Thoracic aorta (tissue), 2 donors: ENCODE results near the gene POLR2J2. TPM values are rescaled to one million over a fixed set of nuclear protein-coding genes. Genes with fewer than 3 reads are reported as not detected.
A peak's percentile ranks its signal among the peaks of the same experiment; 100 is the strongest.
"Not testable (repeated sequence)": the region's sequence is repeated elsewhere in the genome, so short reads cannot be mapped to it uniquely, and the experiment has no call there.

ENCODE experiments used
- ATAC-seq: fragments of 150-250 bp; one replicate; pipeline ENCODE4 v1.8.0; 2017; ENCODE audit warnings: low read depth; ENCODE audit not compliant: insufficient number of reproducible peaks, low FRiP score
- DNase-seq: peaks from one replicate; pipeline ENCODE4 v3.0.0-alpha.2; 2020; ENCODE audit warnings: low spot score
- H3K27ac ChIP-seq, 2 donors: fragments of 200-600 bp; sonication (generic); 1 replicate in 1 of 2; 2 replicates in 1 of 2; pipeline ENCODE4 v1.5.1; 2016; ENCODE audit warnings: mild to moderate bottlenecking in 2 of 2, moderate library complexity in 2 of 2
- H3K27me3 ChIP-seq: fragments of 200-600 bp; sonication (generic); replicated peaks from 2 replicates; pipeline ENCODE4 v1.6.0; 2016; ENCODE audit warnings: mild to moderate bottlenecking; ENCODE audit not compliant: insufficient read depth
- H3K36me3 ChIP-seq: fragments of 200-600 bp; sonication (generic); one replicate; pipeline ENCODE4 v1.5.1; 2016
- H3K4me1 ChIP-seq, 2 donors: fragments of 200-600 bp; sonication (generic); 1 replicate in 1 of 2; 2 replicates in 1 of 2; pipeline versions ENCODE4 v1.5.1 to v1.6.0; 2016; ENCODE audit warnings: low read depth in 2 of 2, mild to moderate bottlenecking in 1 of 2; ENCODE audit not compliant: control insufficient read depth in 1 of 2
- H3K4me3 ChIP-seq: fragments of 200-600 bp; sonication (generic); 2 replicates; pipeline ENCODE4 v1.5.1; 2016; ENCODE audit warnings: mild to moderate bottlenecking
- H3K9me3 ChIP-seq: fragments of 200-600 bp; sonication (generic); 2 replicates; pipeline ENCODE4 v1.5.1; 2016
- total RNA-seq, 2 donors: library from RNA; depleted of rRNA; stranded (reverse); fragments of >200 nt; gene quantifications; one replicate each; pipeline versions ENCODE4 v1.1.0 to v1.2.3, GENCODE V29; 2016

The POLR2J2 gene
- total RNA-seq, 2 donors from 2014 or later: 3.4 to 14.3 TPM

- not testable (repeated sequence) for H3K4me3 ChIP-seq, H3K27ac ChIP-seq, H3K36me3 ChIP-seq, ATAC-seq, H3K27me3 ChIP-seq, DNase-seq, H3K9me3 ChIP-seq, H3K4me1 ChIP-seq
These were observed 23.6 kb downstream of the POLR2J2 start for GRCh38 chr7:102647813-102648212.

DNA sequence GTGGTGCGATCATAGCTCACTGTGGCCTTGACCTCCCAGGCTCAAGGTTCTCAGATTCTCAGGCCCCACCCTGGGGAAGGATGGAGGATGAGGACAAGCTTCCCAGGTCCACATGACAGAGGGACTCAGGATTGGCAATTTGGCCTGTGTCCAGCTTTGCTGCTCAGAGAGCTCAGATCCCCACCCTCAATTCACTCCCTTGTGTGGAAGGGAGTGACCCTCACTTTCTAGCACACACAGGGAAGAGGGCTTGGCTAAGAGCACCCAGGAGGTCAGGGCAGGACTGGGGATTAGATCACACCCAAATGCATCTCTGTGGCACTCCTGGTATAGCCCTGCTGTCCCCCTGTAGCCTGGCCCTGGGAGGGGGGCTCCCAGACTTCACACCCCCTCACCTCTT lies 28.1 kb downstream of the POLR2J2 start:
- H3K9me3 ChIP-seq, ATAC-seq, H3K4me1 ChIP-seq, H3K27ac ChIP-seq, H3K4me3 ChIP-seq, H3K27me3 ChIP-seq, DNase-seq, H3K36me3 ChIP-seq: not testable (repeated sequence)

GRCh38 chr7:102642691-102643090 lies 28.8 kb downstream of the POLR2J2 start, which contains the start of gene UPK3BL1:
Gene UPK3BL1, minus strand, starts transcription at chr7:102642791. Its CDS starts 50 bp downstream, at chr7:102642741.
- ATAC-seq, H3K9me3 ChIP-seq, H3K36me3 ChIP-seq, H3K4me3 ChIP-seq, H3K27me3 ChIP-seq, DNase-seq, H3K4me1 ChIP-seq, H3K27ac ChIP-seq: not testable (repeated sequence)

DNA sequence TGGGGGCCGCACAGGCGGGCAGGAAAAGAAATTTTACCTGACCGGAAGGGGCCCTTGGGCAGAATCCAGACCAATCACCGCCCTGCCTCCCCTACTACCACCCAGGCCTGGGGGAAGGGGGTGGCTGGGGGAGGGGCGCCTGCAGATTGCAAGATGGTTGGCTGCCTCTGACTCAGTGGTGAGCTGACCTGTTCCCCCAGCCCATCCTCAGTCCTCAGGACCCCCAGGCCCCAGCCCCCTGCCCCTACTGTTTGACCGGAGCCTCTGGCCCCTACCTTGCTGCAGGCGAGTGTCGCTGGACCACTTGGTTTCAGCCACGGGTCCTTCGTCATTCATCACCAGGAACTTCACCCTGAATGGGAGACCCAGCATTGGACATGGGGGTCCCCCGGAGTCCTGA lies 32.6 kb downstream of the POLR2J2 start:
- not testable (repeated sequence) for ATAC-seq

GRCh38 chr7:102636956-102637355 lies 34.5 kb downstream of the POLR2J2 start:
- not testable (repeated sequence) for H3K4me1 ChIP-seq, H3K27me3 ChIP-seq, H3K4me3 ChIP-seq, DNase-seq, ATAC-seq, H3K9me3 ChIP-seq, H3K27ac ChIP-seq, H3K36me3 ChIP-seq

More for the DNA sequence above, 32.6 kb downstream of the POLR2J2 start:
- not testable (repeated sequence) for H3K4me1 ChIP-seq, DNase-seq, H3K27ac ChIP-seq, H3K27me3 ChIP-seq, H3K36me3 ChIP-seq, H3K4me3 ChIP-seq, H3K9me3 ChIP-seq

GRCh38 chr7:102635354-102635753 lies 36.1 kb downstream of the POLR2J2 start:
- not testable (repeated sequence) for ATAC-seq, H3K4me1 ChIP-seq, H3K27me3 ChIP-seq, H3K9me3 ChIP-seq, DNase-seq, H3K4me3 ChIP-seq, H3K27ac ChIP-seq, H3K36me3 ChIP-seq

DNA sequence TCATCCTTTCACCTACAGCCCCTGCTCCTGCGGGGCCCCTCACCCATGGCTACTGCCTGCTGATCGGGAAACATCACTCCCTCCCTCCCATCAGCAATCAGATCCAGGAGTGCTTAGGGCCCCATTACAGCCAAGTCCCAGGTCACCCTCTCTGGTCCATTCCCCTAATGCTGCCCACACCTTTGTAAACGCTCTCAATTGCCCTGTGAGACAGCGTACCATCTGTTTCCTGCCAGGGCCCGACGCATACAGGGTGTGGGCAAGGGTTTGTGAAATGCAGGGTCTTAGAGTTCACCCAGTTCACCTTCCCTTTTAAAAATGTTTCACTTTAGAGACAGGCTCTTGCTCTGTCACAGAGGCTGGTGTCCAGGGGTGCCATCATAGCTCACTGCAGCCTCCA lies 37.2 kb downstream of the POLR2J2 start:
- H3K36me3 ChIP-seq, H3K27ac ChIP-seq, H3K27me3 ChIP-seq, DNase-seq, ATAC-seq, H3K9me3 ChIP-seq, H3K4me3 ChIP-seq, H3K4me1 ChIP-seq: not testable (repeated sequence)

DNA sequence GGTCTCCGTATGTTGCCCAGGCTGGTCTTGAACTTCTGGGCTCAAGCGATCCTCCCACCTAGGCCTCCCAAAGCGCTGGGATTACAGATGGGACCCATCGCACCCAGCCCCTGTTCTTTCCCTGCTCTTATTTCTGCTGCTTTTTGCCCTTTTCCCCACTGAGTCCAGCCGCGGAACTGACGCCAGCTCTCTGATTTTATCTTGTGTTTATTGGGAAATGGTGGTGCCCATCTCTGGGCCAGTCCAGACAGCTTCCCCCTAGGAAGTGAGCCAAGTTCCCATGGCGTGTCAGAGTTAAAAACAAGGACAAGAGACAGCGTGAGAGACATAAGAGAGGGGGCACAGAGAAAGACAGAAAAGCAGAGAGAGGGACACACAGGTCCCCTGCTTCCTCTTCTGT lies 40.8 kb downstream of the POLR2J2 start:
- not testable (repeated sequence) for H3K4me3 ChIP-seq, H3K27me3 ChIP-seq, H3K36me3 ChIP-seq, H3K4me1 ChIP-seq, H3K27ac ChIP-seq, H3K9me3 ChIP-seq, ATAC-seq, DNase-seq

DNA sequence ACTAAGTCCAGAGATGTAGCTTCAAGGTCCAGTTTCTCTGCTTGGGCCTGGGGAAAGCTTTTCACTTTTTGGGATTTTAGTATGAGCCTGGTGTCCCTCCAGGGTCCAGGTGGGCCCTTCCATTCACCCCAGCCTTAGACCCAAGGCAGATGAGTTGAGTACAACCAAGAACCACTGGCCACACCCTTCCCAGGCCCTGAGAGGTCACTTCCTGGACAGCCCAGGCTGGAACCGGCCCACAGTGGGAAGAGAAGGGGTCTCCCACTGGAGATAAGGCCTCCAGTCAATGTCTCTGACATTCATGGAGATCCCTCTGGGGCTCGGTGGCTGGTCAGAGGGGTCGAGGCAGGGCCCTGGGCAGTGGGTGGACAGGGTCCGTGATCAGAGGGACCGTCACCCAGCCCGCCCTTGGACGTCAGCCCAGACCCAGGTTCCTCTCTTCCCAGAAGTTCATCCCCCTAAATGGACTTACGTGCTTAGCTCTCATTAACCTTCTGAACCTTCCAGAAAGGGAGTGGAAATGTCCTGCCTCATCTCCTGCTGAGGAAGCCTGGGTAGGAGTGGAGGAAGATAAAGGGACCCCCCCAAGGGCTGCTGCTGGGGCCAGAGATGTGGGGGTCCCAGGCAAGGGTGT lies 44.1 kb downstream of the POLR2J2 start:
- H3K27ac ChIP-seq, H3K4me1 ChIP-seq, H3K36me3 ChIP-seq, H3K4me3 ChIP-seq, DNase-seq, ATAC-seq, H3K27me3 ChIP-seq, H3K9me3 ChIP-seq: not testable (repeated sequence)

GRCh38 chr7:102618122-102618521 lies 53.3 kb downstream of the POLR2J2 start:
- H3K4me1 ChIP-seq, ATAC-seq, H3K27ac ChIP-seq, H3K27me3 ChIP-seq, H3K4me3 ChIP-seq, H3K36me3 ChIP-seq, DNase-seq, H3K9me3 ChIP-seq: not testable (repeated sequence)

- peak within 1 kb of the TSS; percentile 64 for H3K4me3 ChIP-seq
- not testable (repeated sequence) for H3K9me3 ChIP-seq, H3K36me3 ChIP-seq, H3K27me3 ChIP-seq, DNase-seq, H3K27ac ChIP-seq, H3K4me1 ChIP-seq
- peak; percentile 23 for ATAC-seq
These were observed 54.8 kb downstream of the POLR2J2 start, which contains the start of gene RASA4 for GRCh38 chr7:102616507-102617125. Gene RASA4, minus strand, starts transcription at chr7:102616756. Its CDS starts 67 bp downstream, at chr7:102616689.
